Fibroblast of pulmonary artery (primary cell): Measurements from ENCODE around the gene DUSP18.

Experiments used
- DNase-seq: peaks from one replicate; pipeline ENCODE4 v3.0.0-alpha.2; 2010; ENCODE audit warnings: low read depth
- H3K4me3 ChIP-seq: replicated peaks from 2 replicates; pipeline ENCODE4 v1.5.1; 2011; ENCODE audit warnings: low read depth, mild to moderate bottlenecking, control low read depth, low read length, moderate library complexity
- TF ChIP-seq, protein P1 (sequence below): IDR thresholded peaks from 2 replicates; pipeline ENCODE4 v1.5.1; 2011; ENCODE audit warnings: mild to moderate bottlenecking, control low read depth, low read length, inconsistent platforms; ENCODE audit errors: missing control alignments

DUSP18 gene

DNA sequence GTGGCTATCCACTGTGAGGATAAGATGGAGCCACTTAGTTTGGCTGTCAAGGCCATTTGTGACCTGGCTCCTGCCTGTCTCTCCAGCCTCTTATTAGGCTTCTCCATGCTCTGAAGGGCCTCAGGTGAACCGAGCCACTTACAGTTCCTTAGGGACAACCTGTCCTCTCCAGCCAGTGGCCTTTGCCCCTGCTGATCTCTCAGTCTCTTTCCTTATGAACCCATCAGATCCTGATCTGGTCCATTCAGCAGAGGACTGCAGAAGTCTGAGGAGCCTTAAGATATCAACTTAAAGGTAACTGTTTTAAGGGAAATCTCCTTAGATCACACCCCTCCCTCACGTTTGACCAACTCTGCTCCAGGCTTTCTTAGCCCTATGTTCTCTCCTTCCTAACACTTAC is 2.4 kb downstream of the DUSP18 start:
- no peak overlapping the region for H3K4me3 ChIP-seq
- no peak for DNase-seq
- TF ChIP-seq, protein P1, sequence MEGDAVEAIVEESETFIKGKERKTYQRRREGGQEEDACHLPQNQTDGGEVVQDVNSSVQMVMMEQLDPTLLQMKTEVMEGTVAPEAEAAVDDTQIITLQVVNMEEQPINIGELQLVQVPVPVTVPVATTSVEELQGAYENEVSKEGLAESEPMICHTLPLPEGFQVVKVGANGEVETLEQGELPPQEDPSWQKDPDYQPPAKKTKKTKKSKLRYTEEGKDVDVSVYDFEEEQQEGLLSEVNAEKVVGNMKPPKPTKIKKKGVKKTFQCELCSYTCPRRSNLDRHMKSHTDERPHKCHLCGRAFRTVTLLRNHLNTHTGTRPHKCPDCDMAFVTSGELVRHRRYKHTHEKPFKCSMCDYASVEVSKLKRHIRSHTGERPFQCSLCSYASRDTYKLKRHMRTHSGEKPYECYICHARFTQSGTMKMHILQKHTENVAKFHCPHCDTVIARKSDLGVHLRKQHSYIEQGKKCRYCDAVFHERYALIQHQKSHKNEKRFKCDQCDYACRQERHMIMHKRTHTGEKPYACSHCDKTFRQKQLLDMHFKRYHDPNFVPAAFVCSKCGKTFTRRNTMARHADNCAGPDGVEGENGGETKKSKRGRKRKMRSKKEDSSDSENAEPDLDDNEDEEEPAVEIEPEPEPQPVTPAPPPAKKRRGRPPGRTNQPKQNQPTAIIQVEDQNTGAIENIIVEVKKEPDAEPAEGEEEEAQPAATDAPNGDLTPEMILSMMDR: no peak

DNA sequence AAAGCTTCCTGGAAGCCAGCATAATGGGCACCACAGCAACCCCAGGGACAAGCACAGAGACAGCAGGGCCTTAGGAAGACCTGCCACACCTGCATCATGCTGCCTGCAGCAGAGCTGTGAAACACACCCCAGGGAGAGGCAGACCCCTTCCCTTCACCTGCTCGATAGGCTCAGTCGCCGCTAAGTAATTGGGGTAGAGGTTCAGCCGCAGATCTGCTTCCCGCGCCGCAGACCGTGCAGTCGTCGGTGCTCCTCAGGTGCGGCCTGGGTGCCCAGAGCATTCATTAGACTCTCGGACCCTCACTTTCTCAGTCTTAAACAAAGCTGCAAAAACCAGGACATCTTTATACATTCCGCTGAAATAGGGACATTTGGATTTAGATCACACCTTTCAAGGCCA is 2.9 kb downstream of the DUSP18 start:
- TF ChIP-seq, protein P1: no peak
- DNase-seq: no peak
- no peak overlapping the region for H3K4me3 ChIP-seq

DNA sequence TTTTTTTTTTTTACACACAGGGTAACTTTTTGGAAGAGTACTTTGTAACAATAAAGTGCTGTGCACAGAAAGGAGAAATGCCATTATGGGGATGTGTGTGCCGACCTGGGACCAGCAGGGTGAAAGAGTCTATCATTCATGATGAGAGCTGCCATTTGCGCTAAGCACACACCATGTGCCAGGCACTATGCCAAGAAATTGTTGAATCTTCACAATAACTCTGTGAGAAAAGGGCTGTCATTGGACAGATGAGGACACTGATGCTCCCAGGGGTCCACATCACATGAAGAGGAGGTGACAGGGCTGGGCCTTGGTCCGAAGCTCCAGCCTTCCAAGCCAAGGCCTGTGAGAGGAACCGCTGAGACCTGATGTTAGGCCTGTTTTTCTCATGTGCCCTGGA is 5.6 kb downstream of the DUSP18 start:
- no peak for DNase-seq
- TF ChIP-seq, protein P1: no peak
- no peak overlapping the region for H3K4me3 ChIP-seq

- H3K4me3 ChIP-seq: no peak overlapping the region
- no peak for DNase-seq
- TF ChIP-seq, protein P1: no peak
Measured at GRCh38 chr22:30655532-30655931, 12.1 kb downstream of the DUSP18 start.

DNA sequence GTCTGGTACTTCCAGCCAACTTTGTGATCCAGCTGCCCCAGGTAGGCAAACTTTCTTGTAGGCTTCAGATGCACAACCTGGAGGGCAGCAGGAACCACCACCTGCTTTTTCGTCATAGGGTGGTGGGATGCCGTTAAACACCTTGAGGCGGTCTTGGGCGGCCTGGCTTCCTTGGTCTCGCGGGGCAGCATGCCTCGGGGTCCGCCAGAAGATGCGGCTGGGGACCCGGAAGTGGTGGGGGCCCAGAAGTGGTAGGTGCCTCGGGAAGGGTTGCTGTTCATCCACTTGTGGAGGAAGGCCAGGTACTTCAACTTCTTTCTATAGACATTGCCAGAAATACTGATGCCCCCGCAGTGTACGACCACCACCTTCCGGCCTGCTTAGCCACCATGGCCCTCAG is 13.3 kb downstream of the DUSP18 start:
- TF ChIP-seq, protein P1: no peak
- no peak overlapping the region for H3K4me3 ChIP-seq
- DNase-seq: no peak

GRCh38 chr22:30652852-30653251 is 14.8 kb downstream of the DUSP18 start:
- no peak overlapping the region for H3K4me3 ChIP-seq
- TF ChIP-seq, protein P1: no peak
- DNase-seq: no peak

GRCh38 chr22:30650508-30651116 is 17.1 kb downstream of the DUSP18 start:
- no peak overlapping the region for H3K4me3 ChIP-seq
- TF ChIP-seq, protein P1: no peak
- DNase-seq: no peak
